Lower leg skin (tissue), 3 donors: ENCODE results near the gene RAP1GAP2.

ENCODE experiments used
- POLR2A ChIP-seq, 2 donors: fragments of 450-650 bp; IDR thresholded peaks; one replicate each; pipeline ENCODE4 v1.6.1; 2016 to 2017; ENCODE audit warnings: antibody characterized with exemption in 2 of 2, mild to moderate bottlenecking in 1 of 2, moderate library complexity in 1 of 2
- TF ChIP-seq, protein P1 (sequence below), 3 donors: fragments of 450-650 bp; IDR thresholded peaks; one replicate each; pipeline ENCODE4 v1.5.1; 2016; ENCODE audit warnings: antibody characterized with exemption in 3 of 3, mild to moderate bottlenecking in 3 of 3, moderate library complexity in 2 of 3

DNA sequence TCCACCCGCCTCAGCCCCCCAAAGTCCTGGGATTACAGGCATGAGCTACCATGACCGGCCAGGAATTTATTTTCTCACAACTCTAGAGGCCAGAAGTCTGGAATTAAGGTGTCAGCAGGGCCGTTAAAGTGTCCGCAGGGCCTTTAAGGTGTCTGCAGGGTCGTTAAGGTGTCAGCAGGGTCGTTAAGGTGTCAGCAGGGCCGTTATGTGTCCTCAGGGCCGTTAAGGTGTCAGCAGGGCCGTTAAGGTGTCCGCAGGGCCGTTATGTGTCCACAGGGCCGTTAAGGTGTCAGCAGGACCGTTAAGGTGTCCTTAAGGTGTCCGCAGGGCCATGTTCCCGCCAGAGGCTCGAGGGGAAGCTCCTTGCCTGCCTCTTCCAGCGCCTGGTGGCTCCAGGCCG lies 125.2 kb downstream of the RAP1GAP2 start:
- TF ChIP-seq, protein P1, sequence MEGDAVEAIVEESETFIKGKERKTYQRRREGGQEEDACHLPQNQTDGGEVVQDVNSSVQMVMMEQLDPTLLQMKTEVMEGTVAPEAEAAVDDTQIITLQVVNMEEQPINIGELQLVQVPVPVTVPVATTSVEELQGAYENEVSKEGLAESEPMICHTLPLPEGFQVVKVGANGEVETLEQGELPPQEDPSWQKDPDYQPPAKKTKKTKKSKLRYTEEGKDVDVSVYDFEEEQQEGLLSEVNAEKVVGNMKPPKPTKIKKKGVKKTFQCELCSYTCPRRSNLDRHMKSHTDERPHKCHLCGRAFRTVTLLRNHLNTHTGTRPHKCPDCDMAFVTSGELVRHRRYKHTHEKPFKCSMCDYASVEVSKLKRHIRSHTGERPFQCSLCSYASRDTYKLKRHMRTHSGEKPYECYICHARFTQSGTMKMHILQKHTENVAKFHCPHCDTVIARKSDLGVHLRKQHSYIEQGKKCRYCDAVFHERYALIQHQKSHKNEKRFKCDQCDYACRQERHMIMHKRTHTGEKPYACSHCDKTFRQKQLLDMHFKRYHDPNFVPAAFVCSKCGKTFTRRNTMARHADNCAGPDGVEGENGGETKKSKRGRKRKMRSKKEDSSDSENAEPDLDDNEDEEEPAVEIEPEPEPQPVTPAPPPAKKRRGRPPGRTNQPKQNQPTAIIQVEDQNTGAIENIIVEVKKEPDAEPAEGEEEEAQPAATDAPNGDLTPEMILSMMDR (IDR thresholded peaks at IDR 0.05): no peak
- no peak for TF ChIP-seq POLR2A (IDR thresholded peaks at IDR 0.05)
